AG09309 (cell line): ENCODE data around the gene SRRM1.
A peak's percentile ranks its signal among the peaks of the same experiment; 100 is the strongest.

Source experiments
- DNase-seq: peaks from one replicate; pipeline ENCODE4 v3.0.0-alpha.2; 2010; ENCODE audit warnings: low read depth
- H3K4me3 ChIP-seq: 2 replicates; pipeline ENCODE4 v1.5.1; 2011; ENCODE audit warnings: mild to moderate bottlenecking, low read depth, low read length, moderate library complexity; ENCODE audit not compliant: control insufficient read depth
- CTCF ChIP-seq: IDR thresholded peaks from 2 replicates; pipeline ENCODE4 v1.5.1; 2011; ENCODE audit warnings: mild to moderate bottlenecking, low read depth, low read length, inconsistent platforms; ENCODE audit not compliant: insufficient read depth, control insufficient read depth; ENCODE audit errors: missing control alignments

SRRM1 gene

GRCh38 chr1:24643363-24644099, 429 bp downstream of the SRRM1 start:
- no peak for DNase-seq
- H3K4me3 ChIP-seq, result peak overlapping the region; percentile 87
- TF ChIP-seq CTCF, result no peak

DNA sequence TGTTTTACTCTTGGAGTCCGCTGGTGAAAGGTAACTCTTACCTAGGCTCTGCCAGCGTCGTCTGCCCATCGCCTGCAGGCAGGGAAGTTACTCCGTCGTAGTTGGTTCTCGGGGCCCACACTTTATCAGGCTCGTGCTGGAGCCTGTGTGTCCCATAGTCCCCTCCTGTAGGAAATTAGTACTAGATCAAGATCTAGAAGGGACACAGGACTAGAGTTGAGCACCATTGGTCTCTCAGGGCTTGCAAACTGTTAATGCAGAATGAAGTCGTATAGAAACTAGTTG, 940 bp downstream of the SRRM1 start:
- H3K4me3 ChIP-seq, result peak overlapping the region; percentile 87
- DNase-seq, result no peak
- TF ChIP-seq CTCF, result no peak

- H3K4me3 ChIP-seq, result no peak overlapping the region
- TF ChIP-seq CTCF, result no peak
- no peak for DNase-seq
These were observed 5.8 kb downstream of the SRRM1 start for GRCh38 chr1:24648919-24649318.

GRCh38 chr1:24652382-24652781, 9.3 kb downstream of the SRRM1 start:
- DNase-seq, result no peak
- no peak for TF ChIP-seq CTCF

GRCh38 chr1:24654010-24654409, 10.9 kb downstream of the SRRM1 start:
- DNase-seq, result no peak
- H3K4me3 ChIP-seq, result no peak overlapping the region
- TF ChIP-seq CTCF, result no peak

More at GRCh38 chr1:24652382-24652781, 9.3 kb downstream of the SRRM1 start:
- no peak overlapping the region for H3K4me3 ChIP-seq

DNA sequence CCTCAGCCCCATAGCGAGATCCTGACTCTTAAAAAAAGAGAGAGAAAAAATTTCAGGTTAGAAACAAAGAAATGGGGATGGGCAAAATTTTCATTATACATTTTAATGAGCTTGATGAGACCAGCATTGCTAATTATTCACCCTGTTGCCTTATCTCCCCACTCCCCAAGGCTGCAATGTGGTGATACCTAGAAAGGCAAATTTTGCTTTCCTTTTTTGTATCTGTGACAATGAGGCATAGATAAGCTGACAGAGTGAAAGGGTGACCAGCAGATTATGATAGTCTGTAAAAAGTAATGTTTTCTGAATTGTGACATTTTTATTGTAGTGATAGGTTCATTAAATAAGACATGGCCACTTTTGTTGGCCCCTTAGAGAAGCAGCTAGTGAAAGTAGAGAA, 12.9 kb downstream of the SRRM1 start:
- no peak for DNase-seq
- no peak for TF ChIP-seq CTCF
- no peak overlapping the region for H3K4me3 ChIP-seq
